ENCODE data around the gene CDC42EP3.

The CDC42EP3 gene

GRCh38 chr2:37665604-37666362 is 5.7 kb downstream of the CDC42EP3 start:
- no peak for DNase-seq (ENCODE audit: low read depth)
- no peak for TF ChIP-seq CTCF (conservative IDR thresholded peaks at IDR 0.05; ENCODE audit: low read depth, low read length)
- H3K4me3 ChIP-seq (ENCODE audit: low read length): no peak overlapping the region

GRCh38 chr2:37665043-37665442 is 6.4 kb downstream of the CDC42EP3 start:
- H3K4me3 ChIP-seq (ENCODE audit: low read length): no peak overlapping the region
- no peak for DNase-seq (ENCODE audit: low read depth)
- TF ChIP-seq CTCF (conservative IDR thresholded peaks at IDR 0.05; ENCODE audit: low read depth, low read length): no peak

DNA sequence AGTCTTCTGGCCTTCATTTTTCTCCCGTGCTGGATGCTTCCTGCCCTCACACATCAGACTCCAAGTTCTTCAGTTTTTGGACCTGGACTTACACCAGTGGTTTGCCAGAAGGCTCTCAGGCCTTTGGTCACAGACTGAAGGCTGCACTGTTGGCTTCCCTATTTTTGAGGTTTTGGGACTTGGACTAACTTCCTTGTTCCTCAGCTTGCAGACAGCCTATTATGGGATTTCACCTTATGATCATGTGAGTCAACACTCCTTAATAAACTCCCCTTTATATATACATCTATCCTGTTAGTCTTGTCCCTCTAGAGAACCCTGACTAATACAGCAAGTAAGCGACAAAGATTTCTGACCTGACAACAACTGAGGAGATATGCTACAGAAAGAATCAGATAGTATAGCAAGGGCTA is 7.2 kb downstream of the CDC42EP3 start:
- TF ChIP-seq CTCF (conservative IDR thresholded peaks at IDR 0.05; ENCODE audit: low read depth, low read length): no peak
- no peak overlapping the region for H3K4me3 ChIP-seq (ENCODE audit: low read length)

GRCh38 chr2:37663390-37663789 is 8.1 kb downstream of the CDC42EP3 start:
- DNase-seq (ENCODE audit: low read depth): no peak
- H3K4me3 ChIP-seq (ENCODE audit: low read length): no peak overlapping the region
- no peak for TF ChIP-seq CTCF (conservative IDR thresholded peaks at IDR 0.05; ENCODE audit: low read depth, low read length)

More for the DNA sequence above, 7.2 kb downstream of the CDC42EP3 start:
- no peak for DNase-seq (ENCODE audit: low read depth)

- DNase-seq (ENCODE audit: low read depth): no peak
- TF ChIP-seq CTCF (conservative IDR thresholded peaks at IDR 0.05; ENCODE audit: low read depth, low read length): no peak
- H3K4me3 ChIP-seq (ENCODE audit: low read length): no peak overlapping the region
Measured at GRCh38 chr2:37659723-37660122, 11.7 kb downstream of the CDC42EP3 start.

DNA sequence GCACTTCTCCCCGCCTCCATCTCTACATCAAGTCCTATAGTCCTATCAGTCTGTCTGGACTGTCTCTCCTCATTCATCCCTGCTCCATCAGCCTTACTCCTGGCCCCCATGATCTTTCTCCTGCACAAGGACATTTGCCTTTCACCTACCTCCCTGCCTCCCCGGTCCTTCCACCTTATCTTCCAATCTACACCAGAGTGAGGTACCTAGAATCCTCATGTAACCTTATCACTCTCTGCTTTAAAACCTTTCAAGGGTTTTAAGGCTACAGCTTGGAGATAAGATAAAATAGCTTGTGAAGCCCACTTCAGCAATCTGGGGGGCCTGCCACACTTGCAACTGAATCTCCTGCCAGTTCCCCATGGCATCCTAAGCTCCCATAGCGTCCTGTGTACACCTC is 12.8 kb downstream of the CDC42EP3 start:
- TF ChIP-seq CTCF (conservative IDR thresholded peaks at IDR 0.05; ENCODE audit: low read depth, low read length): no peak
- H3K4me3 ChIP-seq (ENCODE audit: low read length): no peak overlapping the region
- DNase-seq (ENCODE audit: low read depth): no peak

GRCh38 chr2:37657471-37657870 is 14.0 kb downstream of the CDC42EP3 start:
- no peak overlapping the region for H3K4me3 ChIP-seq (ENCODE audit: low read length)
- no peak for TF ChIP-seq CTCF (conservative IDR thresholded peaks at IDR 0.05; ENCODE audit: low read depth, low read length)
- no peak for DNase-seq (ENCODE audit: low read depth)
